Activated CD8-positive, alpha-beta memory T cell treated with anti-CD3 and anti-CD28 coated beads for 24 hours (primary cell): Measurements from ENCODE around the gene TNS2.
A peak's percentile ranks its signal among the peaks of the same experiment; 100 is the strongest.

ENCODE experiments used
- DNase-seq: peaks from one replicate; pipeline ENCODE4 v3.0.0-alpha.2; 2020

Gene TNS2

GRCh38 chr12:53097207-53097563 lies 47.3 kb downstream of the TNS2 start:
- no peak for DNase-seq

GRCh38 chr12:53097564-53098353 lies 47.9 kb downstream of the TNS2 start, which contains the start of gene IGFBP6:
IGFBP6 (plus strand) TSS chr12:53097667; CDS start chr12:53097718, 51 bp downstream.
- DNase-seq: peak; percentile 85

GRCh38 chr12:53098354-53098981 lies 48.6 kb downstream of the TNS2 start:
- DNase-seq: peak; percentile 68

GRCh38 chr12:53099071-53099882 lies 49.4 kb downstream of the TNS2 start:
- DNase-seq: peak; percentile 96

- peak; percentile 55 for DNase-seq
Measured at GRCh38 chr12:53100466-53101151, 50.7 kb downstream of the TNS2 start.

GRCh38 chr12:53101266-53101665 lies 51.4 kb downstream of the TNS2 start:
- DNase-seq: no peak

- peak; percentile 57 for DNase-seq
Measured at GRCh38 chr12:53101931-53102781, 52.3 kb downstream of the TNS2 start.

- DNase-seq: peak; percentile 82
Measured at GRCh38 chr12:53102883-53103807, 53.3 kb downstream of the TNS2 start, which contains the start of gene SOAT2. SOAT2 (plus strand) TSS chr12:53103486; CDS start chr12:53103578, 92 bp downstream.

GRCh38 chr12:53103860-53104305 lies 54.0 kb downstream of the TNS2 start:
- DNase-seq: peak; percentile 59

- peak; percentile 53 for DNase-seq
Measured at GRCh38 chr12:53105256-53105655, 55.4 kb downstream of the TNS2 start.

- peak; percentile 47 for DNase-seq
Measured at GRCh38 chr12:53105712-53106439, 56.0 kb downstream of the TNS2 start.

GRCh38 chr12:53107122-53107521 lies 57.3 kb downstream of the TNS2 start:
- DNase-seq: peak; percentile 13

- DNase-seq: peak; percentile 9
Measured at GRCh38 chr12:53112431-53112830, 62.6 kb downstream of the TNS2 start.

- peak; percentile 21 for DNase-seq
Measured at GRCh38 chr12:53113136-53113705, 63.4 kb downstream of the TNS2 start.

GRCh38 chr12:53113951-53114350 lies 64.1 kb downstream of the TNS2 start:
- no peak for DNase-seq
